ENCODE measurements around the gene TACC2.

TACC2 gene

GRCh38 chr10:122143238-122143841, 154.4 kb downstream of the TACC2 start:
- DNase-seq (ENCODE audit: low spot score) = no peak

- DNase-seq (ENCODE audit: low spot score) = no peak
Observed at GRCh38 chr10:122144199-122144598, 155.2 kb downstream of the TACC2 start.

- no peak for DNase-seq (ENCODE audit: low spot score)
Observed at GRCh38 chr10:122145113-122145512, 156.2 kb downstream of the TACC2 start.

- DNase-seq (ENCODE audit: low spot score) = no peak
Observed at GRCh38 chr10:122147663-122148062, 158.7 kb downstream of the TACC2 start.

GRCh38 chr10:122148876-122149560, 160.1 kb downstream of the TACC2 start:
- DNase-seq (ENCODE audit: low spot score) = peak; percentile 64

- DNase-seq (ENCODE audit: low spot score) = peak; percentile 58
Observed at GRCh38 chr10:122149561-122150505, 160.9 kb downstream of the TACC2 start.

GRCh38 chr10:122151121-122151694, 162.2 kb downstream of the TACC2 start:
- DNase-seq (ENCODE audit: low spot score) = no peak

- DNase-seq (ENCODE audit: low spot score) = peak; percentile 77
Observed at GRCh38 chr10:122152544-122152943, 163.6 kb downstream of the TACC2 start.

- no peak for DNase-seq (ENCODE audit: low spot score)
Observed at GRCh38 chr10:122154031-122154544, 165.1 kb downstream of the TACC2 start.

GRCh38 chr10:122154545-122155366, 165.8 kb downstream of the TACC2 start:
- peak; percentile 76 for DNase-seq (ENCODE audit: low spot score)

GRCh38 chr10:122157451-122157850, 168.5 kb downstream of the TACC2 start:
- DNase-seq (ENCODE audit: low spot score) = no peak

- no peak for DNase-seq (ENCODE audit: low spot score)
Observed at GRCh38 chr10:122158362-122158761, 169.4 kb downstream of the TACC2 start.

GRCh38 chr10:122159141-122159970, 170.4 kb downstream of the TACC2 start:
- no peak for DNase-seq (ENCODE audit: low spot score)

GRCh38 chr10:122161795-122162194, 172.8 kb downstream of the TACC2 start:
- DNase-seq (ENCODE audit: low spot score) = no peak

GRCh38 chr10:122162671-122163173, 173.8 kb downstream of the TACC2 start:
- DNase-seq (ENCODE audit: low spot score) = no peak

- DNase-seq (ENCODE audit: low spot score) = peak; percentile 67
Observed at GRCh38 chr10:122163174-122164022, 174.4 kb downstream of the TACC2 start.

GRCh38 chr10:122164023-122164601, 175.1 kb downstream of the TACC2 start:
- no peak for DNase-seq (ENCODE audit: low spot score)

- no peak for DNase-seq (ENCODE audit: low spot score)
Observed at GRCh38 chr10:122164815-122165483, 176.0 kb downstream of the TACC2 start.

Data from GM03348 (cell line).